DMS153 treated with DMSO at 0.1 percent for 48 hours (cell line): Measurements from ENCODE around the gene UGT1A5.

ENCODE experiments used
- DNase-seq: peaks from one replicate; lab custom pipeline; 2025; ENCODE audit not compliant: unreplicated experiment; lab: John Stamatoyannopoulos, UW

UGT1A5 gene

DNA sequence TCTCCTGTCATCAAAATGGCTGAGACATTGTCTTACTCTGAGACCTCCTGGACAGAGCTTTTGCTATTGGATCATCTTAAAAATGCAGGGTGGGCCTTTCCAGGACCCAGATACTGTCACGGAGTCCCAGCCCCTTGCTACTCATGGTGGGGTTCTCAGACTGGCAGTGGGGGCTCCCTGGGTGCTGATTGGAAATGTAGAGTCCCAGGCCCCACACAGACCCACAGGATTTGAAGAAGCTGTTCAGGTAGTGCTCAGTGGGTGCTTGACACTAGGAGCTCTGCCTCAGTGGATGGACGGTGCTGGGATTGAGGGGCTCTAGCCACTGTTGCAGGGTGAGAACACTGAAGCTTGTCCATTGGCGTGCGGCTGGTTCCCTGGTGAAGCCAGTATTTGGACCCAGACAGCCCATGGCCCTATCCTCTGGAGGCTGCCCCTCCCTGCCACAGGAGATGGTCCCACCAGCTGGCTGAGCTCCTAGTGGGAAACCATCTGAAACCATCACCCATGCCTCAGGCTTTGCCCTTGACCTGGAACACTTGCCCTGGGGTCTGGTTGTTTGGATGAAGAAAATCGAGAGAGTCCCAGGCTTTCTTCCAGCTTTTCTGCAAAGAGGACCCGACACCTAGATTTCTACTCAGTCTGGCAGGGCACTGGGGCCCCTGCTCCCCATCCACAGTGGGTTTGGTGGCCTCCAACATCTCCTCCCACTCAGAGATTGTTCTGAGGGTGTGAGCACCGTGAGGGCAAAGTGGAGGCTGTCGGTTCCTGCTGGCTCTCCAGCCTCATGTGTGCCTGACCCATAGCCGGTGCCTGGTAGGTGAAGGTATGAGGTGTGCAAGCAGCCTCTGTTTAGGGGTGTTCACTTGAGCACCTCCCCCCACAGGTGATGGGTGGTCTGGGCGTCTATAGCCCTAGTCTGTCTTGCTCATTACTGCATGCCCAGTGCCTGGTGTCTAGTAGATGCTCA is 95.5 kb downstream of the UGT1A5 start:
- no peak for DNase-seq

DNA sequence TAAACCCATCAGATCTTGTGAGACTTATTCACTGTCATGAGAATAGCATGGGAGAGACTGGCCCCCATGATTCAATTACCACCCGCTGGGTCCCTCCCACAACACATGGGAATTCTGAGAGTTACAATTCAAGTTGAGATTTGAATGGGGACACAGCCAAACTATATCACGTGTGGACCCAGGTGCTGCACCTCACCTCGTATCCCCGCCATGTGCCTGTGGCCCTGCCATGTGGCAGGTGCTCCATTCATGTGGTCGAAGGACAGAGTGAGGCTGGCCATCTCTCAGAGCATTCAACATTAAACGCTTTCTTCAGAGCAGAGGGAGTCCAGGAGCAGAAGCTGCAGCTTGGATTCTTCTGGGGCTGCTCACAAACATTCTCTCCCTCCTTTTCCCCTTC is 97.7 kb downstream of the UGT1A5 start:
- DNase-seq = no peak

DNA sequence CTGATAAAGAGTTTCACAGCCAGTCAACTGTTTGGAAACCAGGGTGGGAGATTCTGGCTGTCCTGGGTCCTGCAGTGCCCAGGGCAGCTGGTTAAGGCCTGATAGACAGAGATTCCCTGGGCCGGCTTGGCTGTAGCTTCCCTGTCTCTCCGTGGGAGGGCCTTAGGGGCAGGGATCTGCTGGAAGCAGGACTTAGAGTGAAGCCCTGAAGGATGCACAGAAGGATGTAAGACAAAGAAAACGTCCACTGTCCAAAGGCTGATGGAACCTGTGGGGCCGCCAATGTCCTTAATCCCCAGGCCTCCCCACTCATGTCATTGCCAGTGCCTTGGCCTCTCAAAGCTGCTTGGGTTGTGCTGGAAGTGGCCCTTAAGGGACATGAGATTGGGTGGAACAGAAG is 98.4 kb downstream of the UGT1A5 start:
- no peak for DNase-seq

DNA sequence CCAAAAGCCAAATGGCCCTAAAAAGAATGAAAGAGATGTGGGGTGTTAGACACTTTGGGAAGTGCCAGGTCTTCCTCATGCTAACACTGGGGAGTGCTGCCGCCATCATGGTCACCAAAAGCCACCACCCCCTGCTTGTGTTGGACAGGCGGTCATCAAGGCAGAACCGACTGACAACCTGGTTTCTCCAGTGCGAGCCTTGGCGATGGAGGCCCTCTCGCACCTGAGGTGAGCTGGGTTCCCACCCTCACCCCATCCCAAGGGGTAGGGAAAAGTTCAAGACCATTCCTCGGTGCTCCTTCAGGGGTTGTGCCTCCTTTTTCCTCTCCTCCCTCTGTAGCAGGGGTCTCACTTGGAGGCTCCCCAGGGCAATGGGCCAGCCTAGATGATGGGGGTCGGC is 99.0 kb downstream of the UGT1A5 start:
- no peak for DNase-seq

DNA sequence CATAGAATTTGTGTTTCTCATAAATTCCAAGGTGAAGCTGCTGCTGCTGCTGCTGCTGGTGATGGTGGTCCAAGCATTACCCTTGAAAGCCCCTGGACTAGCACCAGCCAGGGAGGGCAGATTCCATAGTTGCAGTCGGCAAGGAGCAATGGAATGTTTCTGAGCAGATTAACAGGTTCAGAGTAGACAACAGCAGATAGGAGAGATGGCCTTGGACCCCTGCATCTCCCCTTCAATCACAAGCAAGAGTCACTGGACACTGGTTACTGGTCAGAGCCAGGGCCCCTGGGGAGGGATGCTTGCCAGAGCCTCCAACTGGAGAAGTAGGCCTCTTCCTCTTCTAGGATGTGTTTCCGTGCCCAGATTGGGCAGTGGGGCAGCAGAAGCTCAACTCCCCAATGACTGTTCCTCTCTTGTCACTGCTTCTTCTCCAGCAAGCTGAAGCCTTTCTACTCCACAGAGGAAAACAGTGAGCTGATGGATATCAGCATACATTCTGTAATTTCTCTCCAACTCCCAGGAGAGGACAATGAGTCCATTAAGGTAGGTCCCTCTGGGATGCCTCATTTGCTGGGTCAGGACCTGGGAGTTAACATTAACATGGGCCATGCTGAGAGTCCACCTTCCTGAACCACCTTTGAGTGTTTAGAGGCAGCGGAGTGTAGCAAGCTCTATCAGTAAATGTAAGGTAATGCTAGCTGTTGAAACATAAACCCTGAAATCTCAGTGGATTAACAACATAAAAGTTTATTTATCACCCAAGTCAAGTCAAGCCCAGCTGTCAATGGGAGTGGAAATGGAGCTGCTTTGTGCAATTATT is 100.7 kb downstream of the UGT1A5 start:
- DNase-seq = no peak

DNA sequence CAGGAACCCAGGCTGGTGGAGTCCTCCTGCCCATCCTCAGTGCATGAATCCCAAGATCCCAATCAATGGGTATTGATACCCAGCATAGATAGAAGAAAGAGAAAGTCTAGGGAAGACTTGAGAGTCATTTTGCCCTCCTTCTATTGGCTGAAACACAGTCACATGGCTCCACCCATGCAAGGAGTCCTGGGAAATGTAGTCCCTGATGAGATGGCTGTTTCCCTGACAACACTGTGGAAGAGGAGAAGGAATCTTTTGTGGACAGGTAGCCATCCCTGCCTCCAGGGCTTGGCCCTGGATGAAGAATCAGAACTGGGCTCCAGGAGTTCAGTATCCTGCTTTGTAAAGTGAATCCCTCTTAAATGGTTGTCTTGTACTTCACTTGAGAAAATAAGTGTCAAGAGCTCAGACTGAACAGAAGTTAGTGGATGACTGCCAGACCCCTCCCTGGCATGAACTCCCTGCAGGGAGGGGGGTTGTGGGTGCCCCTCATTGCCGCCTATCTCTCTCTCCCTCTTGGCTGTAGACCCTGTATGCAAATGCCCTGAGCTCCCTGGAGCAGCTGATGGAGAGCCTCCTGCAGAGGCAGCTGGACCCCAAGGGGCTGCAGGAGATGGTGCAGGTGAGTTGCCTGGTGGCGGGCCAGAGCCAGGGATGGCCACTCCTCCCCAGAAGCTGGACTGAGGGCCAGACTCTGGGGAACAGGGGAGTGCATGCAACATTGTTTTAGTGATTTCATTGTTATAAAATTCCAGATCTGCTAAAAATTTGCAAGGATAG is 101.5 kb downstream of the UGT1A5 start:
- DNase-seq = no peak

DNA sequence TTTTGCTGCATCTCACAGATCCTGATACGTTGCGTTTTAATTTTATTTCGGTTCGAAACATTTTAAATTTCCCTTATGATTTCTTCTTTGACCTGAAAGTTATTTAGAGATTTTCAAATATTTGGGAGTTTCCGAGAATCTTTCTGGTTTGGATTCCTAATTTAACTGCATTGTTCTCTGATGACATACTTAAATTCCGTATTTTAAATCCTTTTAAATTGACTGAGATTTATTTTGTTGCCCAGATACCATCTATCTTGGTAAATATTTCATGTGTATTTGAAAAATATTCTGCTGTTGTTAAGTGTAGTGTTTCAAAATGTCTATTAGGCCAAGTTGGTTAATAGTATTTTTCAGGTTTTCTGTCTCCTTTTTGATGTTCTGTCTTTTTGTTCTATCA is 103.2 kb downstream of the UGT1A5 start:
- no peak for DNase-seq

DNA sequence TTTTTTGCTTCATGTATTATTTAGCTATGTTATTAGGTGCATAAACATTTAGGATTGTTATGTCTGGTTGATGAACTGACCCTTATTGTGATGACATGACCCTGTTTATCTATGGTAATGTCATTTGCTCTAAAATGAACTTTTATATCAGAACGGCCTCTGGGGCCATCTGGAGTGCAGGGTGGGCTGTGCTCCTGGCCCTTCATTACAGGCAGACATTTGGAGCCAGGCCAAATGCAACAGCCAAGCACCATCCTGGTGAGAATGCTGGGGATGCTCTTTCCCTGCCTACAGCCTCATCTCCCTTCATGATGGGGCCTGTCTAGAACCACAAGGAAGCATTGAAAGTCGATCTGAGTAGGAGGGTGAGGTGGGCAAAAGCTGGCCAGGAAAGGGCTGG is 103.6 kb downstream of the UGT1A5 start:
- no peak for DNase-seq

DNA sequence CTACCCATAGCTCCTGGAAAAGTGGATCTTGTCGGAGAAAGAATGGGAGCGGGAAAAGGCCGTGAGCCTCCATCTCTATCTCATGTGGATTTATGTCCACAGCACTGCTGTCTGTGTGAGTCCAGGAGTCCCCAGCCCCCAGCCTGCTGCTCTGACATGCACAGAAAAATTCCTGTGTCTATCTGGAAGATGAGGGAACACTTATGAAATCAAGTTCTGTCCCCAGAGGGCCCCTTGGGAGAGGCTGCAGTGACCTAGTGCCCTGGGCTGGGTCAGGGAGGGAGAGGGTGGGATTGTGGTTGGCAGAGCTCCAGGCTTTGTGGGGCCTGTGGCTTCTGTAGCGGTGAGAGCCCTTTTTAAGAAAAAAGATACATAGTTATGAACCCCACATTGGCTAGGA is 104.1 kb downstream of the UGT1A5 start:
- no peak for DNase-seq

DNA sequence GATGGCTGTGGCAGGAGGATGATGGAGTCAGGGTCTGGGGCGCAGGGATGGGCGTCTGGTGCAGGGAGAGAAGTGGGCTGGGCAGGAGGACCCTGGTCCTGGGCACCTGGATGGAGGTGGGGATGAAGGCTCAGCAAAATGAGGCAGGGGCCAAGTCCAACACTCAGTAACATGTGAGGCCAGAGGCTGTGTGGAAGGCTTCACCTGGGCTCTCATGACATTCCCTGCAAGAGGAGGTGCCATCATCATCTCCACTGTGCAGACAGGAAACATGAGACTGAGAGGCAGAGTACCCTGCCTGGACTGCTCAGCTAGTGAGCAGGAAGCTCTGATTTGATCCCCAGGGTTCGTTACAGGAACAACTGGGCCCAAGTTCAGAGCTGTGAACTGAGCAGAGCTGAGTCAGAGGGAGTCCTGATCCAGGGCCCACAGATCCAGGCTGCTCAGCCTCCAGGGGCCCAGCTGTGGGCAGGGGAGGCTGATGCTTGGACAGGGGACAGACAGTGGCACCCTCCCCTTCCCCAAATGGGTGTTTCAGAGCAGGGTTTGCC is 104.7 kb downstream of the UGT1A5 start:
- no peak for DNase-seq

DNA sequence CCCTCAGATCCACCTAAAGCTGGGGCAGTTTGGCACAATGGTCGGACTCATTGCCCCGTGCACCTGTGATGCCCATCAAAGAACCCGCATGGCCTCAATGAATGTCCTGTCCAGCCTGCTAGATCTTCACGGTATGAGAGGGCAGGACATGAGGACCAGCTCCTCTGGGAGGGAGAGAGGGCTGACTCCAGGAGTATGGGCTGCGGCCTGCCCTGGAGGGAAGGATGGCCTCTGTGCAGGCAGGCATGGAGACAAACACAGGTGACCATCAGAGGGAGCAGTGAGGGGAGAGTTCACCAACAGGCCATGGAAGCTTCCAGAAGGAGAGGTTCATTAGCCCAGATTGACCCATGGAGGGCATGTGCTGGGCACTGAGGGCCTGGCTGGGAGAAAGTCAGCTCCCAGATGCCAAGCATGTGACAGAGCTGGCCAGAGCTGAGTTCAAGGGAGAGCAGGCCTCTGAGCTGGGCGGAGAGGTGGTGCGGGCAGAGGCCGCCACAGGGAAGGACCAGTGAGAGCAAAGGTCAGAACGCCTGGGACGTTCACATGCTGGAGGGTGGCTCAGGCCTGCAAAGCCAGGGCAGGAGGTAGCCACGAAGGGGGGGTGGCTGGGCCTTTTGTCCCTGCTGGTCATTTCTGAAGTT is 105.4 kb downstream of the UGT1A5 start:
- DNase-seq = no peak

DNA sequence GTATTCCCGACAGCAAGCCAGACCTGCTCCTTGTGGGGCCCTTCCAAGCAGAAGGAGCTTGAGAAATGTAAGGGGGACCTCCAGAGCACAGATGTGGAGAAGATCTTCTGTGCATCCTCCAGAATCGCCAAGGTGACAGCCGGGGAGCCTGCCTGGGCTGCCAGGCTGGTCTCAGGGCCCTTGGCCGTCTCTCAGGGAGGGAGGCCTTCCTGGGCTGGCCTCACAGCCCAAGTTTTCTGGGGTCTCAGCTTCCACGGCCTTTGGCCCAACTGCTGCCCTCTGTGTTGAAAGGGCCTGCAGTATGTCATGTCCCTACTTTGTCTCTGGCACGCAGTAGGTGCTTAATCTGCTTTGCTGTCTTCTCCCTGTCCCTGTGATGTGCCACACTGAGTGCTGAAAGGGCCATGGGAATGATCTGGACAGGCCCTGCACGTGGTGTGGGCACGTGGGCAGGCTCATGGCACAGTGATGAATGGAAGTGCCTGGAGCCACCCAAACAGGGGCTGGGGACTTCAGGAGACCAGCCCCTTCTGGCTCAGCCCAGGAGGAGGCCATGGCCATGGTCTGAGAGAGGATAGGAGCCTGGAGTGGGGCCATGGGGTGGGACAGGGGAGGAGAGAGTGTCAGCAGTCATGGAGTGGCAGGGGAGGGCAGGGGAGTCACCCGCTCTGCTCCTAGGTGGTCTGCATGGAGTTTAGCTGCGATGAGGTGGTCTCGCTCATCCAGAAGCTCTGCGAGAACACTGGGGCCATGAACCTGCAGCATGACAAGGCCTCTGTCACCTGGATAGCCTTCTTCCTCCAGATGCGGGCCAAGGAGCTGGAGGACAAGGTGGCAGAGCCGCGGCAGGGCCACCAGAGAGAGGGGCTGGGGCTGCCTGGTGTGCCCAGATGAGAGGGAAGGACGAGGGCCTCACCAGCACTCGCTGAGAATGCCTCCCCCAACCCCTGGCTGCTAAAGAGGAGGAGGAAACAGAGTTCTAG is 106.2 kb downstream of the UGT1A5 start:
- DNase-seq = no peak

DNA sequence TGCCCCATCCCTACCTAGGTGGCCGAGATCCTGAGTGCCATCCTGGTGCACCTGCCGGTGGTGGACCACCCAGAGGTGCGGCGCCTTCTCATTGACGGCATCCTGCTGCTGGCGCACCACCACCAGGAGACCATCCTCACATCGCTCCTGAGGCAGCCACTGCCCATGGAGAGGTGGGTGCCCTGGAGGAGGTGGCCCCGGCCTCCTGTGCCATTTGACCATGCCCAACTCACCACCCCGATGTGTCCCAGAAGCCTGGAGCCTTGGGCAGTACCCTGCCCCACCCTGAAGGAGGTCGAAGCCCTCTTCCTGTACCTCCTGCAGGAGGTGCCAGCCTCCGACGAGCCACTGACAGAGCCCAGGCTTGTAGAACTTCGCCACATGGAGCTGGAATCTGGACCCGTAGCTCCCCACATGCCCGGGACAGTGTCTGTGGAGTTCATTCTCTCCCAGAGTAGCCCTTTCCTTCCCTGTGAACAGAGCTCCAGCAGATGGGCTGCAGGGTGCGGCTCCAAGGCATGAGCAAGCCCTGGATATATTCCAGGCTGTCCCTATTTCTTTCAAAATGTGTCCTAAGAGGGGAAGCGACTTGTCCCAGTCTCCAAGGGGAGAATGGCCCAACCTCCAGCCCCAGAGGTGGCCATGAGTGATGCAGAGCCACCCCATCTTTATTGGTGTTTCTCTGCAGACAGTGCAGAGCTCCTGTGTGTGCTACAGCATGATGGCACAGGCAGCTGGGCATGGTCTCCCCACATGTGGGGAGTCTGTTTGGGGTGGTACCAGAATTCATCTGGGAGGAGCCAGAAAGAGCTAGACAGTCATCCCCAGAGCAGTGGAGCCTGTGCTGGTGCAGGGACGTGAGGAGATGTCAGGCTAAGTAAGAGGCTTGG is 107.4 kb downstream of the UGT1A5 start:
- no peak for DNase-seq

DNA sequence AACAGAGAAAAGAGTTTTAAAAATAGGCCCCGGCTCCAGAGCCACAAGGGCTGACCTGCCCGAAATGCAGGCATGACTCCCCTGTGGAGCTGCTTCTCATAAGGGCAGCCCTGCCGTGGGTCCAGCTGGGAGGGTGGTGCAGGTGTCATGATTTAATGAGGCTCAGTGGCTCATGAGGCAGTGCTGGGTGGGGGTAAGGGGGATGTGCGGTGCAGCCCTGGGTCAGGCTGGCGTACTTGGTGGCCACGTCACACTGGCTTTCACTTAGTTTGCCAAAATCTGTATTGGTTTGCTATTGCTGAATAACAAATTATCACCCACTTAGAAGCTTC is 108.0 kb downstream of the UGT1A5 start:
- no peak for DNase-seq

DNA sequence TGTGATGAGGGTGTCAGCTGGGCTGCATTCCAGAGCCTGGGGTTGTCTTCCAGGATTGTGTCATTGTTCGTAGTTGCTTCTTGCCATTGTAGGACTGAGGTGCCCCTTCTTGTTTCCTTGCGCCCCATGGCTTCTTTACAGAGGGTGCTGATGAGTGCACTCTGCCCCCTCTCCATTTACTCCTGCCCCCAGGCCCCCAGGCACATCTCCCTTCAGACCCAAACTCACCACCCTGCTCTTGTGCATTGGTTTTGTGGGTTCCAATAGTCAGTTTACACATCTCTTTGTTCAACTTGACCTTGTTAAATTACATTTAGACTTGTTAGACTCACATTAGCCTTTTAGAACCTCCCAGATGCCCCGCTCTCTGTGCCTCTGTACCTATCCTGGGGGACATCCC is 108.5 kb downstream of the UGT1A5 start:
- DNase-seq = no peak

DNA sequence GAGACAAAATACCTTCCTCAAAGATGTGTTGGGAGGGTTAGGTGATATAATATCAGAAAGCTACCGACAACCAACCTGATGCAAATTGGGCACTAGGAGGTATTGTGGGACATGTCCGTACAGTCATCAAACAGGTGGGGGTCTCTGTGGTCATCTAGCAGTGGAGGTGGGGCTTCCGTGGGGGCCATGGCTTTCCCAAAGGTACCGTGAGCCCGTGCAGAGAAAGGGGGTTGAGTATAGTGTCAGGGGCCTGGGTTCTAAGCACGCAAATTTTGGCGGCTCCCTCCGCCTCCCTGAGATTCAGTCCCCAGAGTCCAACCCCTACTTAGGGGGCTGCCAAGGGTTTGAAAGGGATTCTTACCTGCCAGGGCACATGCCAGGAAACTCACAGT is 109.0 kb downstream of the UGT1A5 start:
- no peak for DNase-seq

DNA sequence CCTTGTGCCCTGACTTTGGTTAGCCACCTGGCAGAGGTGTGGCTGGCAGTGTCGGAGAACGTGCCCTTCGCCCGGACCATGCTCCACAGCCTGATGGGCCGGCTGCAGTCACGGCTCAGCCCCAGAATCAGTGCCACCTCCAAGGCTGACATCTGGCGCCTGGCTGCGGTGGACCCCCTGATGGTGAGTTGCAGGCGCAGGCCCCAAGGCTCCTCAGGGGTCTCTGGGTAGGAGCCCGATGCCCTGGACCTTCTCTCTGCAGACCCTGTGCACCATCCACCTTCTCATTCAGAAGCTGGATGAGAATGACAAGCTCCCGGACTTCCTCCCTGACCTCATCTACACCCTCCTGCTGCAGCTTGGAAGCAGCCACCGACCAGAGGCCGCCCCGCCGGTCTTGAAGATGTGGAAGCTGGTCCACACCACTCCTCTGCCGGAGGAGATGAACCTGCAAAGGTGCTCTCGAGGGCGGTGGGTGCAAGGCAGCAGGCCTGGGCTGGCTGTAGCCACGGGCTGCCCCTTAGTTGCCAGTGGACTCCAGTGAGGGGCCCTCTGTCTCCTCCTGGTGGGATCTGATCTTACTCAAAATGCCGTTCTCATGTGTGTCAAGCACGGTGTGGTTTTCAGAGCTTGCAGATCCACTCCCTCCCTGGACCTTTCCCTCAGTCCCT is 109.5 kb downstream of the UGT1A5 start:
- no peak for DNase-seq
